MM.1S (cell line): Measurements from ENCODE around the gene ATP2A2.

Experiments
- EZH2 ChIP-seq: fragments of 300-600 bp; sonication (generic); optimal IDR thresholded peaks from 2 replicates; pipeline ENCODE3; 2017; ENCODE audit warnings: low read depth, mild to moderate bottlenecking, antibody characterized with exemption, low read length, mixed read lengths
- EZH2phosphoT487 ChIP-seq: fragments of 300-600 bp; sonication (generic); IDR thresholded peaks from 2 replicates; pipeline ENCODE4 v1.6.1; 2018; ENCODE audit warnings: antibody characterized with exemption, low read length
- TF ChIP-seq, protein P1 (sequence below): fragments of 300-600 bp; sonication (generic); IDR thresholded peaks from 2 replicates; pipeline ENCODE4 v1.5.1; 2016; ENCODE audit warnings: antibody characterized with exemption, low read length, mixed read lengths

DNA sequence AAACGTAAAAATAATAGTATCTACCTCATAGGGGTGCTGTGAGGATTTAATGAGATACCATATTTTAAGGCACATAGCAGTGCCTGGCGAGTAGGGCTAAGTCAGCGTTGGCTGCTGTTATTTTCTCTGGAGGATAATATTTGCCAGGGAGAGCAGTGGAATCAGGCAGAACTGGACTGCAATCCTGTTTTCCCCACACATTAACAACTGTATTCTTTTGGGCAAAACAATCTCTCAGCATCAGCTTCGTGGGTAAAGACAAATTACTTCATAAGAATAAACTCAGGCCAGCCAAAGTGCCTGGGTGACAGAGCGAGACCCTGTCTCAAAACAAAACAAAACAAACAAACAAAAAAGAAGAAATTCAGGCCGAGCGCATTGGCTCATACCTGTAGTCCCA is 29.7 kb upstream of the ATP2A2 start:
- TF ChIP-seq, protein P1, sequence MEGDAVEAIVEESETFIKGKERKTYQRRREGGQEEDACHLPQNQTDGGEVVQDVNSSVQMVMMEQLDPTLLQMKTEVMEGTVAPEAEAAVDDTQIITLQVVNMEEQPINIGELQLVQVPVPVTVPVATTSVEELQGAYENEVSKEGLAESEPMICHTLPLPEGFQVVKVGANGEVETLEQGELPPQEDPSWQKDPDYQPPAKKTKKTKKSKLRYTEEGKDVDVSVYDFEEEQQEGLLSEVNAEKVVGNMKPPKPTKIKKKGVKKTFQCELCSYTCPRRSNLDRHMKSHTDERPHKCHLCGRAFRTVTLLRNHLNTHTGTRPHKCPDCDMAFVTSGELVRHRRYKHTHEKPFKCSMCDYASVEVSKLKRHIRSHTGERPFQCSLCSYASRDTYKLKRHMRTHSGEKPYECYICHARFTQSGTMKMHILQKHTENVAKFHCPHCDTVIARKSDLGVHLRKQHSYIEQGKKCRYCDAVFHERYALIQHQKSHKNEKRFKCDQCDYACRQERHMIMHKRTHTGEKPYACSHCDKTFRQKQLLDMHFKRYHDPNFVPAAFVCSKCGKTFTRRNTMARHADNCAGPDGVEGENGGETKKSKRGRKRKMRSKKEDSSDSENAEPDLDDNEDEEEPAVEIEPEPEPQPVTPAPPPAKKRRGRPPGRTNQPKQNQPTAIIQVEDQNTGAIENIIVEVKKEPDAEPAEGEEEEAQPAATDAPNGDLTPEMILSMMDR = no peak
- TF ChIP-seq EZH2 (no peak), EZH2phosphoT487 (no peak)
